HG03565 (cell line): ENCODE results near the gene RNF11.
A peak's percentile ranks its signal among the peaks of the same experiment; 100 is the strongest.
"Not testable (repeated sequence)": the region's sequence is repeated elsewhere in the genome, so short reads cannot be mapped to it uniquely, and the experiment has no call there.

Experiments
- ATAC-seq: cut with Tn5 transposase; IDR thresholded peaks from one replicate; pipeline ENCODE4 v1.9.1; 2021; ENCODE audit warnings: mild to moderate bottlenecking, moderate library complexity; ENCODE audit not compliant: unreplicated experiment

The RNF11 gene, protein sequence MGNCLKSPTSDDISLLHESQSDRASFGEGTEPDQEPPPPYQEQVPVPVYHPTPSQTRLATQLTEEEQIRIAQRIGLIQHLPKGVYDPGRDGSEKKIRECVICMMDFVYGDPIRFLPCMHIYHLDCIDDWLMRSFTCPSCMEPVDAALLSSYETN

GRCh38 chr1:51235673-51236530 is at the start of gene RNF11:
Gene RNF11 (plus strand): TSS chr1:51236273. CDS start chr1:51236757, 484 bp downstream.
- ATAC-seq = peak; percentile 72

DNA sequence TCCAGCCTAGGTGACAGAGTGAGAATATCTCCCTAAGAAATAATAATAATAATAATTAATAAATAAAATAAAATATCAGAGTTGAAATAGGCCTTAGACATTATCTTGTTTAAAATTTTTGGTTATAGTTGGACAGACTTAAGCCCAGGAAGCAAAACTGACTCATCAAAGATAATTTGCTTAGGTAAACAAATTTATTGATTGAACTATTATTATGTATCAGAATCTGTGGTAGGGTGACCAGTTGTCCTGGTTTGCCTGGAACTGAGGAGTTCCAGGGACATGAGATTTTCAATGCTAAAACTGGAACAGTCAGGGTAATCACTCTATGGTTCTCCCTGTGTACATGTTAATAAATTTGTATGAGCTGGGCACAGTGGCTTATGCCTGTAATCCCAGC is 47.8 kb upstream of the RNF11 start:
- no peak for ATAC-seq

- ATAC-seq = no peak
Observed at GRCh38 chr1:51189421-51190073, 46.5 kb upstream of the RNF11 start.

GRCh38 chr1:51190961-51191360 is 45.1 kb upstream of the RNF11 start:
- ATAC-seq = no peak

DNA sequence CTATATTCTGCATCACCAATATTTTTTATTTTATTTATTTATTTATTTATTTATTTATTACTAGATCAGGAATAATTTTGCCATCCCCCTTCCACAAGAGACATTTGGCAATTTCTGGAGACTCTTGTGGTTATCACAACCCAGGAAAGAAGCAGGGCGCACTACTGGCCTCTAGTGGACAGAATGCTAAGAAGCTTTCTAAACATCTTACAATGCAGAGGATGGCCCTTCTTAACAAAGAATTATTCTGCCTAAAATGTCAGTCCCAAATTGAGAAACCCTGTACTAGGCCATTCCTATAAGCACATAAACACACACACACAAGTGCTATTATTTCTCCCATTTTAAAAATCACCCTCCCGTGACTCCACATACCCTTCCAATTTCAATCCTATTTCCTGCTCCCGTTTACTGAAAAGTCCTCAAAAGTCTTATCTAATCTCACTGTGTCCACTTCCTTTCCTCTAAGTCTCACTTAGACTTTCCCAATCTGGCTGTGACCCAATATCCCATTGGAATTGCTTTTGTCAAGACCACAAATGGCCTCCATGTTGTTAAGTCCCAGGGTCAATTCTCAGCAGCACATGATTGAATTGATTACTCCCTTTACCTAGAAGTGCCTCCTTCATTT is 43.7 kb upstream of the RNF11 start:
- no peak for ATAC-seq

DNA sequence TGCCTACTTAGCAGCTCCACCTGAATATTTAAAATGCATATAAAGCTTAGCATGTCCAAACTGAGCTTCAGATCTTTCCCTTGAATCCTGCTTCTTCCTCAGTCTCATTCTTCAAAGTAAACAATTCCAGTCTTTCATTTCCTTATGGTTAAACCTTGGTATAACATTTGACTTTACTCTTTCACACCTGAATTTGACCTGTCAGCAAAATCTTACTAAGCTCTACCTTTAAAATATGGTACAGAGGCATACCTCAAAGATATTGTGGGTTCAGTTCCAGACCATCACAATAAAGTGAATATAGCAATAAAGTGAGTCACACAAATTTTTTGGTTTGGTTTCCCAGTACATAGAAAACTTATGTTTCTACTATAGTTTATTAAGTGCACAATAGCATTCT is 42.5 kb upstream of the RNF11 start:
- no peak for ATAC-seq

GRCh38 chr1:51203121-51203873 is 32.8 kb upstream of the RNF11 start:
- ATAC-seq = peak; percentile 54

DNA sequence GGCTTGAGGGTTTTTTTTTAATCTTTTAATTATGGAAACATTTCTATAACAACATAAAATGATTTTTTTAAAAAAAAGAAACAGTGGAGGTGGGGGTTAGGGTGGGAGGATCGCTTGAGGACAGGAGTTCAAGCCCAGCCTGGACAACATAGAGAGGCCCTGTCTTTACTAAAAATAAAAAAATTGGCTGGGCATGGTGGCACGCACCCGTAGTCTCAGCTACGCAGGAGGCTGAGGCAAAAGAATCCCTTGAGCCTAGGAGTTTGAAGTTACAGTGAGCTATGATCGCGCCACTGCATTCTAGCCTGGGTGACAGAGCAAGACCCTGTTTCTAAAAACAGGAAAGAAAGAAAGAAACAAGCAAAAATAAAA is 32.2 kb upstream of the RNF11 start:
- no peak for ATAC-seq

GRCh38 chr1:51210055-51210454 is 26.0 kb upstream of the RNF11 start:
- no peak for ATAC-seq

DNA sequence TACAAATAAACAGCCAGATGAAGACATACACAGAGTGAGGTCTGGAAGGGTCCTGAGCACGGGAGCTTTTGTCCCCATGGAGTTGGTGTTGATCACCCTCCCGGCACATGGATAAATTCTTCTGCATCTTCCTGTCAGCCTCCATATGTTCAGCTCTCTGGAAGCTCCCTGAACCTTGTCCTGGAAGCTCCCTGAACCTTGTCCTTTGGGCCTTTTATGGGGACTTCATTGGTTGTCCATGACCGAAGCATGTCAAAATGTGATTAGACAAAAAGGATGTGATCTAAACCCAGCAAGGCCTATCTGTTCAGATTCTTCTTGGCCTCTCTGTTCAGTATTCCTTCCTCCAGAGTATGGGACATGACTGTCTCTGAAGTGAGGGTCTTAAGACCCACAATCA is 25.4 kb upstream of the RNF11 start:
- ATAC-seq = no peak

- ATAC-seq = peak; percentile 54
Observed at GRCh38 chr1:51214615-51215131, 21.4 kb upstream of the RNF11 start.

- ATAC-seq = no peak
Observed at GRCh38 chr1:51215169-51215568, 20.9 kb upstream of the RNF11 start.

GRCh38 chr1:51216631-51217030 is 19.4 kb upstream of the RNF11 start:
- no peak for ATAC-seq

DNA sequence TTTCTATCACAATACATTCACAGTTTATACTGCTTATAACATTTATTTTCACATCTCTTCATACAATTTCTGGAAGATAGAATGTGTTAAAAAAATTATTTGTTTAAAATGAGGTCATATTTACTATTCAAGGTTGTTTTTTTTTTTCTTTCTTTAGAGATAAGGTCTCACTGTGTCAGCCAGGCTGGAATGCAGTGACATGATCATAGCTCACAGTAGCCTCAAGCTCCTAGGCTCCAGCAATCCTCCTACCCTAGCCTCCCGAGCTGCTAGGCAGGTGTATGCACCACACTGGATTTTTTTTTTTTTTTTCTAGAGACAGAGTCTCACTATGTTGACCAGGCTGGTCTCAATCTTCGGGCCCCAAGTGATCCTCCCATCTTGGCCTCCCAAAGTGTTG is 19.0 kb upstream of the RNF11 start:
- no peak for ATAC-seq

GRCh38 chr1:51218570-51218969 is 17.5 kb upstream of the RNF11 start:
- ATAC-seq = no peak

DNA sequence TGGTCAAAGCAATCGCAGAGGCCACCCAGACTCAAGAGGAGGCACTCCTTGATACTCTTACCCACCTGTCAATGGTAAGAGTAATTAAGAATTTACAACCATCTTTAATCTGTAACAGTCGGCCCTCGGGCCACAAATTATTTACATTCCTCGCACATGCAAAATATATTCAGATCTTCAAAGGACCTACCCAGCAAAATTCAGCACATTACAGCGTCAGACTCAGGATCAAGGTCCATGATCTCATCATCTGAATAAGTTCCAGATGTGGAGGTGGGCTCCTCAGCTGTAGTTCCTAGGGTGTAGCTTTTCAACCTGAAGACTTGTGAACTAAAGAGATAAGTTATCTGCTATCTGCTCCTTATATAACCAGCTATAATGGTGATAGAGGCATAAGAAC is 17.1 kb upstream of the RNF11 start:
- ATAC-seq = no peak

DNA sequence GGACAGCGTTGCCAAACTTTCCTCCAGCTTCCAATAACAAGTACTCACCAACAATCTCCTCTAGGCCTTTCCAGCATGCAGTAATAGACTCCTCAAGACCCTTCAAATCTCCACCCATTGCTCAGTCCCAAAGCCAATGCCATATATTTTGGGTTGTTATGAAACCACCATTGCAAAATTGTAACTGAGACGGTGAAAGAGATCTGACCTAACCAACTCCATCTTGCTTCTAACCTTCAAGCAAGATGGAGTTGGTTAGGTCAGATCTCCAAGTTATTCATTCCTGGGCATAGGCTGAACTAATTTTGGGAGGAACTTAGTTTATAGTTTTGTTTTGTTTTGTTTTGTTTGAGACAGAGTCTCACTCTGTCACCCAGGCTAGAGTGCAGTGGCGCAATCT is 14.5 kb upstream of the RNF11 start:
- ATAC-seq = not testable (repeated sequence)

DNA sequence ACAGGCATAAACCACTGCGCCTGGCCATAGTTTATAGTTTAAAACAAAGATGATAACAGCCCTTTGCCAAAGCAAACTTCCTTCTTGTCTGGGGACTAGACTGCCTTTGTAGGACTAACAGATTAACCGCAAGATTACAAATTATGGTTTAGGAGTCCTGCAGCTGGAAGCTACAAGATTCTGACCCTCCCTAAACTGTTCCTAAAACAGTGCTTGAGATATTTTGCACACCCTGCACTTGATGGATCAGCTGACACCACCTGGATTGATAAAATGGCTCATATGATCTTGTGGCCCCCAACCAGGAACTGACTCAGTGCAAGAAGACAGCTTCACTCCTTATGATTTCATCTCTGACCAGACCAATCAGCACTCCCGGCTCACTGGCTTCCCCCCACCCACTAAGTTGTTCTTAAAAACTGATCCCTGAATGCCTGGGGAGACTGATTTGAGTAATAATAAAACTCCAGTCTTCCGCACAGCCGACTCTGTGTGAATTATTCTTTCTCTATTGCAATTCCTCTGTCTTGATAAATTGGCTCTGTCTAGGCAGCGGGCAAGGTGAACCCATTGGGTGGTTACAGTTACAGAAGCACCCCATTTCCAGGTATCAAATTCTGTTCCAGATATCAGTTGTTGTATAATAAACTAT is 13.8 kb upstream of the RNF11 start:
- no peak for ATAC-seq

DNA sequence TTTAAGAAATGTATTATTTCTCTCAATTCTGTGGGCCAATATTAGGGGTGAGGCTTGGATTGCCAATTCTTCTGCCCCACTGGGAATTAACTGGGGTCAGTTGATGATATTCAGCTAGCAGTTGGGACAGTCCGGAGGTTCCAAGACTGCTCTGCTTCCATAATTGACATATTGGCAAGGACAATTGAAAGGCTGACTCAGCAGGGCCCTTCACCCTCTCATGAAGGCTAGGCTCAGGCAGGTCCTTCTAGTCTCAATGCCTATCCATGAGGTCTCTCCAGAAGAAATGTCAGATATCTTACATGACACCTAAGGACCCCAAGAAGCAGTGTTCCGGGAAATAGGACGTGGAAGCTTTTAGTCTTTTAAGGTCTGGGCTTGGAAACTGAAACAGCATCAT is 13.3 kb upstream of the RNF11 start:
- no peak for ATAC-seq

- no peak for ATAC-seq
Observed at GRCh38 chr1:51224255-51224654, 11.8 kb upstream of the RNF11 start.
